ENCODE data around the gene MYRFL.

The MYRFL gene

GRCh38 chr12:69931569-69931968 lies 106.5 kb downstream of the MYRFL start:
- no peak for DNase-seq (ENCODE audit: low read depth, low spot score)

GRCh38 chr12:69932154-69932553 lies 107.1 kb downstream of the MYRFL start:
- peak; percentile 82 for DNase-seq (ENCODE audit: low read depth, low spot score)

GRCh38 chr12:69932676-69933552 lies 107.9 kb downstream of the MYRFL start:
- DNase-seq (ENCODE audit: low read depth, low spot score): peak; percentile 84

- no peak for DNase-seq (ENCODE audit: low read depth, low spot score)
These were observed 109.0 kb downstream of the MYRFL start for GRCh38 chr12:69934011-69934410.

GRCh38 chr12:69935651-69936100 lies 110.6 kb downstream of the MYRFL start:
- DNase-seq (ENCODE audit: low read depth, low spot score): no peak

- DNase-seq (ENCODE audit: low read depth, low spot score): peak; percentile 80
These were observed 111.2 kb downstream of the MYRFL start for GRCh38 chr12:69936214-69936731.

- no peak for DNase-seq (ENCODE audit: low read depth, low spot score)
These were observed 111.7 kb downstream of the MYRFL start for GRCh38 chr12:69936766-69937165.

GRCh38 chr12:69947123-69947522 lies 122.1 kb downstream of the MYRFL start:
- no peak for DNase-seq (ENCODE audit: low read depth, low spot score)

- no peak for DNase-seq (ENCODE audit: low read depth, low spot score)
These were observed 122.9 kb downstream of the MYRFL start for GRCh38 chr12:69947897-69948296.

GRCh38 chr12:69948851-69949250 lies 123.8 kb downstream of the MYRFL start:
- DNase-seq (ENCODE audit: low read depth, low spot score): no peak

GRCh38 chr12:69949311-69950002 lies 124.4 kb downstream of the MYRFL start:
- DNase-seq (ENCODE audit: low read depth, low spot score): no peak

- no peak for DNase-seq (ENCODE audit: low read depth, low spot score)
These were observed 126.1 kb downstream of the MYRFL start for GRCh38 chr12:69951108-69951507.

- DNase-seq (ENCODE audit: low read depth, low spot score): no peak
These were observed 127.9 kb downstream of the MYRFL start for GRCh38 chr12:69952890-69953289.

- DNase-seq (ENCODE audit: low read depth, low spot score): no peak
These were observed 136.2 kb downstream of the MYRFL start for GRCh38 chr12:69961246-69961645.

- no peak for DNase-seq (ENCODE audit: low read depth, low spot score)
These were observed 141.4 kb downstream of the MYRFL start for GRCh38 chr12:69966409-69966808.

- no peak for DNase-seq (ENCODE audit: low read depth, low spot score)
These were observed 141.8 kb downstream of the MYRFL start for GRCh38 chr12:69966839-69967238.

GRCh38 chr12:69969011-69969410 lies 144.0 kb downstream of the MYRFL start:
- DNase-seq (ENCODE audit: low read depth, low spot score): no peak

GRCh38 chr12:69972136-69972535 lies 147.1 kb downstream of the MYRFL start:
- no peak for DNase-seq (ENCODE audit: low read depth, low spot score)

- no peak for DNase-seq (ENCODE audit: low read depth, low spot score)
These were observed 153.0 kb downstream of the MYRFL start for GRCh38 chr12:69978020-69978419.

- DNase-seq (ENCODE audit: low read depth, low spot score): no peak
These were observed 157.0 kb downstream of the MYRFL start for GRCh38 chr12:69981881-69982475.

GRCh38 chr12:69984241-69984640 lies 159.2 kb downstream of the MYRFL start:
- no peak for DNase-seq (ENCODE audit: low read depth, low spot score)

GRCh38 chr12:69985656-69986055 lies 160.6 kb downstream of the MYRFL start:
- no peak for DNase-seq (ENCODE audit: low read depth, low spot score)
